Measurements from ENCODE around the gene ZNRF1. TPM values are rescaled to one million over a fixed set of nuclear protein-coding genes. Genes with fewer than 3 reads are reported as not detected.

The ZNRF1 gene
- total RNA-seq, 4 donors from 2014 or later = 8.3 to 17.3 (median 13.2) TPM

GRCh38 chr16:75086688-75087374 is 88.0 kb downstream of the ZNRF1 start:
- no peak for TF ChIP-seq CTCF (IDR thresholded peaks at IDR 0.05; ENCODE audit: low read depth)

GRCh38 chr16:75087375-75087979 is 88.7 kb downstream of the ZNRF1 start:
- TF ChIP-seq CTCF (IDR thresholded peaks at IDR 0.05; ENCODE audit: low read depth) = no peak

GRCh38 chr16:75088216-75088615 is 89.4 kb downstream of the ZNRF1 start:
- no peak for TF ChIP-seq CTCF (IDR thresholded peaks at IDR 0.05; ENCODE audit: low read depth)

GRCh38 chr16:75088934-75089333 is 90.1 kb downstream of the ZNRF1 start:
- no peak for TF ChIP-seq CTCF (IDR thresholded peaks at IDR 0.05; ENCODE audit: low read depth)

- TF ChIP-seq CTCF (IDR thresholded peaks at IDR 0.05; ENCODE audit: low read depth) = no peak
Observed at GRCh38 chr16:75089486-75090202, 90.8 kb downstream of the ZNRF1 start.

- no peak for TF ChIP-seq CTCF (IDR thresholded peaks at IDR 0.05; ENCODE audit: low read depth)
Observed at GRCh38 chr16:75092777-75093176, 94.0 kb downstream of the ZNRF1 start.

Data from subcutaneous adipose tissue (tissue), 4 donors.